Endometrial microvascular endothelial cells (primary cell): Measurements from ENCODE around the gene TMEM135. TPM values are rescaled to one million over a fixed set of nuclear protein-coding genes. Genes with fewer than 3 reads are reported as not detected.

Source experiments
- in situ Hi-C: cut with HindIII; loops from 2 replicates; pipeline ENCODE4 v1.10.0; 2017; ENCODE audit warnings: low sequenced_read_pairs, low pct_unique_long_range_greater_than_20kb; ENCODE audit errors: inconsistent ontology term
- total RNA-seq: library from RNA; depleted of rRNA; stranded (reverse); fragments of >200 nt; gene quantifications from one replicate; pipeline ENCODE4 v1.2.3, GENCODE V29; 2015; ENCODE audit errors: inconsistent ontology term

Gene TMEM135
- total RNA-seq, 1 donor from 2014 or later: 15.8 TPM

DNA sequence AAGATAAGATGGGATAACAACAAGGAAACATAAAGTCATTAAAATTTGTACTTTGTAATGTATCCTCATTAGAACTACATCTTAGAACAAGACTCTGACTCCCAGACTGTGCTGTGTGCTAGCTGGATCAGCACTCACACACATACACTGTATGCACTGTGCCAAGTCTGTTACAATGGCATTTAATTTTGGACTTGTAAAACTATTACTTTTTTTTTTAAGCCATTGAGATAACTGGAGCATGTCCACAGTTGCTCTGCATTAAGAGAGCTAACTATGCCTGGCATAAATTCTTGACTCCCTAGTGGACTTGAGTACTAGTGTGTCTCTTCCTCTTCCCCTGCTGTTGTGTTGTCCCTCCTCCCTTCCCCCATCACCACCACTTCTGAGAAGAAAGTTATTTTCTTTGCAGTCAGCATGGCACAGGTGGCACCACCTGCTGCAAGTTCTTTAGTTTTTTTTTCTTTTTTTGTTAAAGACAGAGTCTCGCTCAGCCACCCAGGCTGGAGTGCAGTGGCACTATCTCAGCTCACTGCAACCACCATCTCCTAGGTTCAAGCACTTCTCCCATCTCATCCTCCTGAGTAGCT is 268.6 kb downstream of the TMEM135 start:
- in situ Hi-C loops: loop anchor here (25.0 kb wide), 1 partner anchor 369 kb away; no protein-coding TSS in a partner anchor

DNA sequence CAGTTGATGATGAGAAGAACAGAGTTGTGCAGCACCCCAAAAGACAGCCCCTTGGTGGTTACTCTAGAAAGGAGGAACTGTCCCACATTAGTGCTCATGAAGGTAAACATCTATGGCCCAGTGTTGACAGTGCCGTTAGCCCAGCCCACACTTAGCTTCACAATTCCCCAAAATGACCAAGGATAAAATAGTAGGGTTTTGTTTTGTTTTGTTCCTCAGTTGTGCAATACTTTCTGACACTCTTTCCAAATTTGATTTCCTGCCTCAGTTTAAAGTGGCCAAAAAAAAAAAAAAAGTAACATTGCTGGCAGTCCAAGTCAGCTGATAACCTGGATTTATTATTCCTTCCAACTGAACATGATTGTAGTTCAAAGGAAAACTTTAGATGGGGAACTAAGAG is 269.4 kb downstream of the TMEM135 start:
- in situ Hi-C loops: loop anchor here (25.0 kb wide), 1 partner anchor 370 kb away; no protein-coding TSS in a partner anchor

DNA sequence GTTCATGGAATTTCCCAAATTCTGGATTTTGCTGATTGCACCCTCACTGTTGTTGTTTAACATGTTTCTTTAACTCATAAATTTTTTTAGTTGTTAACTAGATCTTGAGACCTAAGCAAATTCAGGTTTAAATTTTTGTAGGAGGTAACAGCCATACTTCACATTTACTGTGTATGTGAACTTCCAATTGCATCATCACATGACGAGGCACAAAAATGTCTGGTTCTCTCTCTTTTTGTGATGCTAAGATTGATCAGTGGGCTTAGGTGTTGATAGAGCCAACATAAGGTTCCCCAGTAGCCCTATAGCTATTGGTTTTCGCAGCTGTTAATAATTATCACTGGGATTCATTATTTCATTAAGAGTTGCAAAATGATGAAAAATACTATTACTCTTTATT is 277.5 kb downstream of the TMEM135 start:
- in situ Hi-C loops: loop anchor here (25.0 kb wide), 1 partner anchor 378 kb away; no protein-coding TSS in a partner anchor

DNA sequence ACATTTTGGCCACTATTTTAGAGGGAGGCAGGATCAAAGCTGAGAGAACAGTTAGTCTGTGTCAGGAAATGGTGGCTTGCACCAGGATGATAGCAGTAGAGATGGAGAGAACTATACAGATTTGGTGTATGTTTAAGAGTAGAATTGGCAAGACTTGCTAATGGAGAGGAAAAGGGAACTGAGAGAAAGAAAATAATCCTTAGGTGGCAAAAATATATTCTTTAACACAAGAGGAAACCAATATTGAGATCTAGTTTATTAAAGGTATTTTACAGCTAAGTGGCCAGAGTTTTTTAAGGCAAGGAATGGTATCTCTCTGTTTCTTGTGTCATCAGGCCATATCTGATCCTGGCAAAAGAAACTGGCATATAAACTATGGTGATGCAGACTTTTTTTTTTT is 278.8 kb downstream of the TMEM135 start:
- in situ Hi-C loops: loop anchor here (25.0 kb wide), 1 partner anchor 379 kb away; no protein-coding TSS in a partner anchor

DNA sequence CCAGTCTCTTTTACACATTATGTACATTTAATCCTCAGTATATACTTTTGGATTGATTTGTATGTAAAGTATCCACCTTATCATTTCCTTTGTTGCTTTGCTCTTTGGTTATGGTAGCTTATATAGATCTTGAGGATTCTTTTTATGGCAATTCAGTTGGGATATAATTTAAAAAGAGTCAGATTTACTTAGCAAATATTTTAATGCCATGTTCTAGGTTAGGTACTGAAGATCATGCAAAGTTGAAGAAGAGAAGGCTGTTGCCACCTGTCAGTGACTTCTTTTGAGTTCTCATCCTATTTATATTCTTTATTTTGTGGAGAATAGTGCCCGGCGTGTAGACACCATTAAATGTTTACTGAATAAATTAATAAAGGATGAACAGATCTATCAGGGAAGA is 279.7 kb downstream of the TMEM135 start:
- in situ Hi-C loops: loop anchor here (25.0 kb wide), 1 partner anchor 380 kb away; no protein-coding TSS in a partner anchor

DNA sequence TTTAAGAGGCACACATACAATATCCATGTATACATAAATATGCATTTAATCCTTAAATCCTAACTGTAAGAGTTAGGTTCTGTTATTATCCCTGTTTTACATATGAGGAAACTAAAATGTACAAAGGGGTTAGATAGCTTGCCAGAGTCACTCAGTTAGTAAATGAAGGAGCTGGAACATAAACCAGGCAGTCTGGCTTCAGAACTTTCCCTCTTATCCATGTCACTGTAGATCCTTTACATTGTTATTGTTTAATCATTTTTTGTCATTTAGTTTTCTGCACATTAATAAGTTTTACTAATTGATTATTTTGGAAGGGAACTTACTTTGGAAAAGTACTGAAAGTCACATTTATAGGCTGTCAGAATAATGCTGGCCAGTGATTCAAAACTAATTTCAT is 282.4 kb downstream of the TMEM135 start:
- in situ Hi-C loops: loop anchor here (25.0 kb wide), 1 partner anchor 383 kb away; no protein-coding TSS in a partner anchor

DNA sequence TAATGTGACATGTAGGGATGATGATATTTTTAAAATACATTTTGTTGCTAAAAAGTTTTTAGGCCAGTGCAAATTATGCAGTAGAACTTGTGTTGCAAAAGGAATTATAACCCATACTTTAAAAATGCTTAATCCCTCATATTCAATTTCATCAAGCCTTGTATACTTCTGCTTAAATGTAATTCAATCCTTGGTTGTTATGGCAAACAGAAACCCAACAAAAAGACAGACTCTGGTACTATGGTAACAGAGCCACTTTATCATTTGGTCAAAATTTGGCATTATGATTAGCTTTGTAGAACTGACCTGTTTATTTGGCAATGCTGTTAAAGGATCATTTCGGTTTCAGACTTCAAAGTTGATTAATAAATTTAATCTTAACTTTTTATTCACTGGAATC is 284.8 kb downstream of the TMEM135 start:
- in situ Hi-C loops: loop anchor here (25.0 kb wide), 1 partner anchor 385 kb away; no protein-coding TSS in a partner anchor

DNA sequence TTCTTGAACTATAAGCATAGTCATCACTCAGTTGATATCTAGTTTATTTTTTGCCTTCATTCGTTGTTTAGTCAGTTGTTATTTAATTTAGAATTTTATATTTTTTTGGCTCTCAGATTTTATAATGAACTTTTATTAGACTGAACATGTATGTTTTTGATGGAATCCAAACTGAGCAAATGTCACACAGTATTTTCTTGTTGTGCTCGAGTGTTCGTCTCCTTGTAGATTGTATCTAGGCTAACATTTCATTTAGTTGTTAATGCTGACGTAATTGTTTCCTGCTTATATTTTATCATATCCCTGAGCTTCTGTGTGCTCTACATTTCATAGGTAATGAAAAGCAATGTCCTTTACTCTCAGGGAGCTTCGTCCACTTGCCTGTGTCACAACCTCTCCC is 286.2 kb downstream of the TMEM135 start:
- in situ Hi-C loops: loop anchor here (25.0 kb wide), 1 partner anchor 387 kb away; no protein-coding TSS in a partner anchor

DNA sequence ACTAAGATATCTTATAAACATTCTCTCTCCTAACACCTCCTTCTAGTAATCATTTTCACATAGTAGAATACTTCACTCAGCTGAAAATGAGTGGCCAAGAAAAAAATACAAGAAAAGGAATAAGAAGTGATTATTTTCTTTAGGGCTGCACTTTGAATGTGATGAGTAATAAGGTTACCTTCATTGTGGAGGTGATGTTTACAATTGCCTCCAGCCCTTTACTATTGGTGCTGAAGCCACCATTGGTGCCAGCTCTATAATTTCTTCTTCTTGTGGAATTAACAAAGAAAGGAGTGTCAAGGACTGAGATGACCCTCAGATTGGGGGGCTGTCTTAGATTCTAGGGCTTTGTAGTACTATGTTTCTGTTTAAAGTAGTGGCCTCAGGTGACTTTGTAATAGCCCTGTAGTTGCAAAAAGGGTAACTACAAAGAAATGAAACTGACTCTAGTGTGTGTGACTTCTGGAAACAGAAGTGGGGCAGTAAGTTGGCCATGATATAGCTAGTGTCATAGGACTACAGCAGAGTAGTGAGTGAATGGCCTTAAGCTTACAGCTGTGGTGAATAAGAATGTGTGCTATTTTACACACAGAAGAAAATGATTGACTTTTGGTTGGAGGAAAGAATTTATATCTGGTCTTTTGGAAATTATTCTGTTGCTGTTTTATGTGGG is 287.2 kb downstream of the TMEM135 start:
- in situ Hi-C loops: loop anchor here (25.0 kb wide), 1 partner anchor 388 kb away; no protein-coding TSS in a partner anchor

DNA sequence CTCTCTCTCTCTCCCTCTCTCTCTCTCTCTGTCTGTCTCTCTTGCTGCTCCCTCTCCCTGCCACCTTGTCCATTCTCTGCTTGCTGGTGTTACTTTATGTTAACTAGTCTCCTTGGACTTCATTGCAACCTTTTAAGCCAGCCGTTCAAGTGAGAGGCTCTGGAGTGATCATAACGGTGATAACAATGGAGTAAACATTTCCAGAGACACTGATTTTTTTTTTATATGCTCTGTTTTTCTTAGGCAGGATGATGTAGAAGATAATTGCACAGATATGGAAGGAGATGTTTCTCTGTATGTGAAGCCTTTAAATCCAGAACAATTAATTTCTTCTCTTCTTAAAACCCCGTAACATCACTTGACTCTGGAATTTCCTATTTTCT is 287.7 kb downstream of the TMEM135 start:
- in situ Hi-C loops: no loop called here

DNA sequence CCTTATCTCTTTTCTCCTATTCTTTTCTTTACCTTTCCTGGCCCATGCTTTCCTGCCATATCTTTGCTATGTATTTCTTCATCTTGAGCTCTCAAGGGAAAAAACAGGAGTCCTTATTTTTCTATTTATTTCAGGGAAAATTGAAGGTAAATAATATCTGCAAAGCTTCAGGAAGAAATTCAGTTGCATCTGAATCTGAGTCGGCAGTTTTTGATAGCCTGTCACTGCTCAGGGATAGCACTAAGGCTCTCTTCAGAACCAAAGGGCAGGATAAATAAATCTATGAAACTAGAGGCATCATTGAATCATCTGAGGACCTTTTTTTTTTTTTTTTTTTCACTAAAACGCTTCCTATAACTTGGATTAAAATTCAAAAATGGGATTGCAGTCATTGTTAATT is 288.9 kb downstream of the TMEM135 start:
- in situ Hi-C loops: no loop called here

DNA sequence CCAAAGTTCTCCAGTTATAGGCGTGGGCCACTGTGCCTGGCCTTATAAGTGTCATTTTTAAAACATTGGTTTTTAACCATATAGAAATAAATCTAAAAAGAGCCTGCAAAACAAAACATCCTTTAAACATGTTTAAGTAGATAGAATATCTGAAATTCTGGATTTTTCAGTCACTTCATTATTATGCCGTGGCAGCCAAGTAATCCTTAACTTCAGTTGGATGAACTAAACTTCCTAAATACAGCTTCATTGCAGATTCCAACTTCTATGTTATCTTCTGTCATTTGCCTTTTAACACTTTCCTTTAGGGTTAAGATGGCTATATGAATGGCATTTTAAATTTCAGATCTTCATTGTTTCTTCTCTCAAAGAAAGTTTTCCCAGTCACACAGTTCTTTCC is 291.4 kb downstream of the TMEM135 start:
- in situ Hi-C loops: no loop called here

DNA sequence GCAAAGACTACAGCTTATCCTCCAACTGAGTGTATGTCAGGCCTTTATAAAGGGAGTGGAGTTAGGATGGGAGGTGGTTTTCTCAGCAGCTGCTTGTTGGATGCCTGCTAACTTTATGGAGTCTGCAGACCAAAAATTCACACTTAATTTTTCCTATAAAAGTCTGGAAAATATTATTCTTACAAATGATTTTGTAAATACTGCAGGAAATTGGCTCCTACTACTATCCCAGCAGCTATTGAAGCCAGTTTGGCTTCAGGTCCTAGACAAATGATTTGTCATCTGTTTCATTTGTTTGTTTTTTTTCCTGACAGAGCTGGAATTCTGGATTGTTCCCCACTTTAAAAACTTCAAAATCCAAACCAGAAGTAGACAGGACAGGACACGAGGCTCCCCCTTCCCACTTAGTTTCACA is 292.5 kb downstream of the TMEM135 start:
- in situ Hi-C loops: no loop called here

DNA sequence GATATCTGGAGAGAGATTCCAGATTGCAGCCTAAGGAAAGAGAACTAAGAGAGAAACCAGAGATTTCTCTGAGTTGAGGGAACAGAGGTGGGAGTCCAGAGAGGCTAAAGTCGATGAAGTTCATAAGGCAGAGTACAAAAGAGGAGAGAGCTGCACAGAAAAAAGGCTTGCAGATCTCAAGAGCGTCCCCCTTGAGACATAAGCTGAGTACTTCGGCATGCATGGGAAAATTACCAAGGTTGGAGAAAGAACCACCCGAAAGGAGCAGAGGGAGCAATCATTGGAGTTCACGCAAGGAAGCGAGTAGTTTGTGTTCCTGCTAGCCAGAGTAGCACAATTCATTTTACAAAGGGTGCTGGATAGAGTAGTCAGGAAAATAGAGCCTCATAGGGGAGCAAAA is 293.5 kb downstream of the TMEM135 start:
- in situ Hi-C loops: no loop called here

DNA sequence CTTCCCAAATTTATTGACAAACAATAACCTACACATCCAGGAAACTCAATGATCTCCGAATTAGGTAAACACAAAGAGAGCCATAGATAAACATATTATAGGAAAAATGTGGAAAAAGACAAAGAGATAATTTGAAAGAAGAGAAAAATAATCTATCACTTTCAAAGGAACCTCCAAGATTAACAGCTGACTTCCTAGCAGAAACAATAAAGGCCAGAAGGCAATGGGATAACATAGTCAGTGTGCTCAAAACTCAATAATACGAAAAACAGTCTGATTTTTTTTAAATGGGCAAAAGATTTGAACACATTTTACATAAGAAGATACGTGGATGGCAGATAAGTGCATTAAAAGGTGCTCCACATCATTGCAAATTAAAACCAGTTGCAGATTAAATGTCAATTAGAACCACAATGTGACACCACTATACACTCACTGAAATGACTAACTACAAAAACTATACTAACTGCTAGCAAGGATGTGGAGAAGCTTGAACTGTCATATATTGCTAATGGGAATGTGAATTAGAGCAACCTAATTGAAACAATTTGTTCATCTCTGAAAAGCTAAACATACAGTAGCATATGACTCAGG is 300.4 kb downstream of the TMEM135 start:
- in situ Hi-C loops: no loop called here

DNA sequence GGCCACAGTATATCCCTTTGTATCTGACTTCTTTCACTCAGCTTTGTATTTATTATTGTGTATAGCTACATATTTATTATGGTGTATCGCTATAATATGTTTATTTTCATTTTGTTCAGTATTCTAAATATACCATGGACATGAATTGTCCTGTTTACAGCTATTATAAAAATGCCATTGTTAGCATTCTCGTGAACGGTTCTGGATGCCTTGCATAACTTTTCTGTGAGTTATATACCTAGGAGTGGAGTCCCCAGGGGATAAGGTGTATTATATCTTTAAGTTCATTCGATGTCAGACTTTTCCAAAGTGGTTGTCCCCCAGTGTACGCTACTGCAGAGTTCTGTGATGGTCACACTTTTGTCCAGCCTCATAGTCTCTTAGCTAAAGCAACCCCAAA is 301.7 kb downstream of the TMEM135 start:
- in situ Hi-C loops: no loop called here

DNA sequence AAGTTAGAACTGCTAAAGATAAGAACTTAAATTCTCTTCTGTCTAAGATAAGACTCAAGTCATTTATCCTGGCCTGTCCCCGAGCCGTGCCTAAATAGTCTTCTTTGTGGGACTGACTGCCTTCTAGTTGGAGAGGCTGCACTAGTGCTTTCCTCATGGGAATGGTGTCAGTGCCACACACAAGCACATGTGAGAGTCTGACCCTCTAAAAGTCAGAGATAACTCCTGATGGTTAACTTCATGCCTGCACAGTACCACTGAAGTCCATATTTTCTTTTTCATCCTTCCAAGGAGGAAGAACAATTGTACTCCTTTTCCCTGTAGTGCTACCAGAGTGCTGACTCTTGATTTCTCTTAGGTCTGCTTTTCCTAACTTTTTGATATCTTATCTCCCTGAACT is 309.7 kb downstream of the TMEM135 start:
- in situ Hi-C loops: no loop called here

DNA sequence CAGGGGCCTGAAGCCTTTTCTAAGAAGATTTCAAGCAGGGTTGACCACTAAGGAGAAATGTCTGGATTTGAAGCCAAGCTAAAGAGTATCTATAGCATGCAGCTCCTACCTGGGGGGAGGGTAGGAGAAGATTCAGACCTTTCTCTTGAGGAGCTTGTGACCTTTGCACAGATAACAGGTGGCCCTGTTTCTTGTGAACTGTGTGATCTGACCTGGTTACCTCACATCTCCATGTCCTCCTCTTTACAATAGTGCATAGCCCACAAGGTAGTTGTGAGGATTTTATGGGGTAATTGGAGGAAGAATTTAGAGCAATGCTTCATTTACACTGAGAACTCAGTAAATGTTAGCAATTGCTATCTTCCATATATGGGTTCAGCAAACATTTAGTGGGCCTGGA is 310.1 kb downstream of the TMEM135 start:
- in situ Hi-C loops: no loop called here

DNA sequence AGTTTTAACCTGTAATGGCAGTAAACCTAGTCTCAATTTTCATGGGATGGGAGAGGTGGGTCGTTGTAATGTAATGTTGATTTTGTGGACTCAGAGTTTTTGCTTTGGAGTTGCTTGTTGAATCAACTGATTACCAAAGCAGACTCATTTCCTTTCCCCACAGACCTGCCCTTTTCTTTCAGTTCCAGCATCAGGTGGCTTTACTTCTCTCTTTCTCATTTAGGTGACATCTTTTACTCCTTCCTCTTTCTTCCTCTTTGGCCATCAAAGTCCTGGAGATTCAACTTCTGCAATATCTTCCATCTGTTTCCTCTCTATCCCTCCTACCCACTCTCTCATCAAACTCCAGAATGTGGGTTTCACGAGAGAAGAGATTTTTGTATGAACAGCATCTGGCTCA is 313.9 kb downstream of the TMEM135 start:
- in situ Hi-C loops: loop anchor here (10.0 kb wide), 1 partner anchor 73 kb away; no protein-coding TSS in a partner anchor
